ENCODE data around the gene MBNL2.
A peak's percentile ranks its signal among the peaks of the same experiment; 100 is the strongest.
"Not testable (repeated sequence)": the region's sequence is repeated elsewhere in the genome, so short reads cannot be mapped to it uniquely, and the experiment has no call there.

Gene MBNL2, protein sequence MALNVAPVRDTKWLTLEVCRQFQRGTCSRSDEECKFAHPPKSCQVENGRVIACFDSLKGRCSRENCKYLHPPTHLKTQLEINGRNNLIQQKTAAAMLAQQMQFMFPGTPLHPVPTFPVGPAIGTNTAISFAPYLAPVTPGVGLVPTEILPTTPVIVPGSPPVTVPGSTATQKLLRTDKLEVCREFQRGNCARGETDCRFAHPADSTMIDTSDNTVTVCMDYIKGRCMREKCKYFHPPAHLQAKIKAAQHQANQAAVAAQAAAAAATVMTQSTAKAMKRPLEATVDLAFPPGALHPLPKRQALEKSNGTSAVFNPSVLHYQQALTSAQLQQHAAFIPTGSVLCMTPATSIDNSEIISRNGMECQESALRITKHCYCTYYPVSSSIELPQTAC

GRCh38 chr13:97221989-97222700 lies at the start of gene MBNL2:
TSS of gene MBNL2 (plus strand) at chr13:97222333. CDS start at chr13:97276236, 53,903 bp downstream.
- peak; percentile 79 for DNase-seq (ENCODE audit: low spot score)

DNA sequence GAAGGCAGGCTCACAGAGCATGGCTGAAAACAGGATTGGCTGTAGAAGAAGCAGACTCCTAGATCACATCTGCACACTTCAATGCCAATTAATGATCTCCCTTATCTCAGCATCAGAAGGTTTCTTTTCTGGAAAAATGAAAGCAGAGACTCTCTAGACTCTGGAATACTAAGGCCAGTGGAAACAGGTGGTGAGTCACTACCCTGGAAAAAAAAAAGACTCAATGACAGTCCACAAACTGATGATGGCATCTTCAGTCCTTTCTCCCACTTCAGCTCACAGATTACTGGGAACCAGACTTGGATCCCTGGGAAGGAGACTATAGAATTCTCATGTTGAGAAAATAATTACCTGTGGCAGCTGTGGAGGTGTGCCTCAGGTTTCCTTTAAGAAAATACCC lies 47.5 kb upstream of the MBNL2 start:
- no peak for DNase-seq (ENCODE audit: low spot score)

GRCh38 chr13:97175041-97175440 lies 47.1 kb upstream of the MBNL2 start:
- DNase-seq (ENCODE audit: low spot score), result no peak

DNA sequence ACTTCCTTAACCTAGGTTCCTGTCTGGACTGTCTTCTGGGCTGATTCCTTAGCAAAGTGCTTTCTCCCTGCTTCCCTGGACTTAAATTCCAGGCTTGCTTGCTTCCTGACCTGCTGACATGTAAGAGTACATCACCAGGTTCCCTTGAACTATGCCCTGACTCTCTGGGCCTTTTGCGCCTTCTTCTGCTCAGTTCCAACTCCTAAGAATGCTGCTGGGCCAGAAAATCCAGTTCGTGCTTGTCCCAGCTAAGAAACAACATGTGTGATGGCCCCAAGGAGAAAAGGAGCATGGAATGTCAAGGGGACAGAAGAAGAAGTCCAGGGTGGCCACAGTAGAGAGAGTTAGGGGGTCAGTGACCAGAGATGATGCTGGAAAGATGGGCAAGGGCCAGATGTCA lies 42.6 kb upstream of the MBNL2 start:
- DNase-seq (ENCODE audit: low spot score), result no peak

DNA sequence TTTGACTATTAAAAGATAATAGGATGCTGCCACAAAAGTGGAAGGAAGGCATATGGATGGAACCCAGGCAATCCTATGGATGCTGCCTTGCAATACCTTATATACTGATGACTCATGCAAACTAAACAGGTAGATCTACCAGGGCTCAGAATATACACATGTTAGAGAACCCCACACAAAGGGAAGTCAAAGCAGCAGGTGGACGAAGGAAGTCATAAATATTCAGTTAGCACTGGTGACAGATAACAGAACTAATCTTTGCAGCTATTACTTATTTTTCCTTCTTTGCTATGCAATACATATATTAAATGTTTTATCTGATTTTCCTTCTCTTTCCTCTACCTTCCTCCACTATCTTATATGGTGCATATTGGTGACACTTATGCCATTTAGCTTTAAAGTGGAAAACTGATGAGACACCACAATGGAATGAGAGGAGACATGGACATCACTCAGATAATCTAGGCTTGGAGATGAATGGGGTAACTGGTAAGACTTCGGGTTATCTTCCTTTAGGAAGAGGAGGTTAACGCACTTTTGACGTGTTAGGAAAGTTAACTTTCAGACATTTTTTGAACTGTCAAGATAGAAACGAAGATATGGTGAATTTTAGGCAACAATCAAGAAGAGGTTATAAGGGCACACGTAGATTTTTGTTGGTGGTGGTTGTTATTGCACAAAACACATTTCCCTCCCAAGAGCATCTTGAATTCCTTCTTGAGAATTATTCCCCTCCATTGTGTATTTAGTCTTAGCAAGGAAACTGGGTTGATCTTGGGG lies 39.8 kb upstream of the MBNL2 start:
- no peak for DNase-seq (ENCODE audit: low spot score)

GRCh38 chr13:97185291-97185690 lies 36.8 kb upstream of the MBNL2 start:
- DNase-seq (ENCODE audit: low spot score), result no peak

DNA sequence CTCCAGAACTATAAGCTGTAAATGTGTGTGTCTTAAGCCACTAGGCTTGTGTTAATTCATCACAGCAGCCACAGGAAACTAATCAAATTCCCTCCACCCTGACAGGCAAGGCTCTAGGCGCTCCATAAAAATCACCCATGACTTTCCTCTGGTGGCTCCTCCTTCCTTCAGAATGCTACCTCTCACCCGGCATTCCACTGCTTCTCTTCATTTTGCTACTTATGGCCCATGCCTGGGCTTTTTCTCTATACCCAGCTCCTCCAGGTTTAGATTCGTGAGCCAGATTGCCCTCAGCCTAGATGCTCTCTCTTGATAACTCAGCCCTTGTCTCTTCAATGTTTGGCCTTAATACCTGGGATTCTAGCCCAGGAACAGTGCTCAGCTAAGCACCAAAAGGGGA lies 36.4 kb upstream of the MBNL2 start:
- DNase-seq (ENCODE audit: low spot score), result no peak

DNA sequence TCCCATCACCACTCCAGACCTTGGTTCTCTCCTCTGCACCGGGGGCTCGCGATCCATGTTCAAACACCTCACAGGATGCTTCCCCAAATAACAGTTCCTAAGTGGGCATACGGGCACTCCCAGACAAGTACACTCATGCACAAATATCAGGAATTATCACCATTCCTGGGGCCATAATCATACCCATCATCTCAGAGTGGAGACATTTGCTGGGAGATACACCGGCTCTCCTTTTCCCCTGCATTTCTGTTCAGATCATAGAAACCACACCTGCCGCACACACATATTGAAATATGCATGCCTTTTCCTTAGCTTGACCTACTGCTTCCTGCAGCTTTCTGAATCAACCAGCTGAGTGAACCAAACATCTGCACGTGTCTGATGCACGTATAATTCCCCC lies 33.9 kb upstream of the MBNL2 start:
- no peak for DNase-seq (ENCODE audit: low spot score)

GRCh38 chr13:97189928-97190327 lies 32.2 kb upstream of the MBNL2 start:
- DNase-seq (ENCODE audit: low spot score), result no peak

- DNase-seq (ENCODE audit: low spot score), result no peak
Measured at GRCh38 chr13:97191142-97191541, 31.0 kb upstream of the MBNL2 start.

GRCh38 chr13:97191615-97192014 lies 30.5 kb upstream of the MBNL2 start:
- DNase-seq (ENCODE audit: low spot score), result no peak

GRCh38 chr13:97192166-97192565 lies 30.0 kb upstream of the MBNL2 start:
- no peak for DNase-seq (ENCODE audit: low spot score)

DNA sequence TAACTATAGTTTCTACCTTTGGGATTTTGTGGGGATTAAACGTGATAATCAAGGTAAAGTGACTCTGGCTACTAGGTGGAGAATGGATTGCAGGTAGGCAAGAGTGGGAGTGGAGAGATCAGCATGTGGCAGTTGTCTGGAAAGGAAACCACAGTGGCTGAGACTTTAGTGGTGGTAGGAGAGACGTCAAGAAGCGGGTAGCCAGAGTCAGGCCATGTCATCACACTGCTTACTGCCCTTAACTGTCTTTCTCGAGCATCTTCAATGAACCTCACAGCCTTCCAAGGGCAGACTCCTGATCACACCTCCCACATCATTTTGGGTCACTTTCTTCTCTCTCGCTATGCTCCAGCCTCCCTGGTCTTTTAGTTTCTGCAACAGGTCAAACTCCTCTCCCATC lies 28.6 kb upstream of the MBNL2 start:
- no peak for DNase-seq (ENCODE audit: low spot score)

GRCh38 chr13:97194479-97194878 lies 27.7 kb upstream of the MBNL2 start:
- peak; percentile 87 for DNase-seq (ENCODE audit: low spot score)

DNA sequence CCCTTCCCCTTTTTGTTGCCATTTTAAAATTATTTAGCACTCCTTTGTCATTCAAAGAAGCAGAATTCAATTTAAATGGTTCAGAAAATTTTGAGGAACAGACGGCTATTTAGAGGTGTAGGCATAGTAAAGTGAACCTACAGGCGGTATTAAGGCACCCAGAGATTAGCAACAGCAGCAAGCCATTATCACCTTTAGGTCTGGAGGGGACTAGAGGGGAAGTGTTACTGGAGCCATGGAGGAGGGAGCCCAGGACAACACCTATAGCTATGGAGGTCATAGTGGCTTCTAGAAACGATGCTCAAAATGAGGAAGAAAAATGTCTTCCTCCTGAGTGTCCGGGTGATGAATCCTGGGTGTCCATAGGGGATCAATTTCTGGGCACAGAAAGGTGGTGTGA lies 25.8 kb upstream of the MBNL2 start:
- no peak for DNase-seq (ENCODE audit: low spot score)

DNA sequence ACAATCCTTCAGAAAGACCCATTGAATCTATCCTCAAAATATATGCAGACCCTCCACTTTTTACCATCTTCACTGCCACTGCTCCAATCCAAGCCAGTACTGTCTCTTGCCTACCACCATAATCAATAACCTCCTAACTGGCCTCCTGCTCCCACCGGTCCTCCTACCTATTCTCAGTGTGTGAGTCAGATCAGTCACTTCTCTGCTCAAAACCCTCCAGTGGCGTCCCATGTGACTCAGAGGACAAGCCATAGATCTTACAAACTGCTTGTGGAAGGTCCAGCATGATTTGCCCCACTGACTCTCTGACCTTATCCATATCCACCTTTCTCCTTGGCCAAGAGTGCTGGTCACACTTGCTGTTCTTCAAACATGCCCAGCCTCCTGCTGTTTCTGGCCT lies 23.4 kb upstream of the MBNL2 start:
- DNase-seq (ENCODE audit: low spot score), result no peak

GRCh38 chr13:97199451-97199850 lies 22.7 kb upstream of the MBNL2 start:
- no peak for DNase-seq (ENCODE audit: low spot score)

- DNase-seq (ENCODE audit: low spot score), result no peak
Measured at GRCh38 chr13:97200081-97200942, 21.8 kb upstream of the MBNL2 start.

DNA sequence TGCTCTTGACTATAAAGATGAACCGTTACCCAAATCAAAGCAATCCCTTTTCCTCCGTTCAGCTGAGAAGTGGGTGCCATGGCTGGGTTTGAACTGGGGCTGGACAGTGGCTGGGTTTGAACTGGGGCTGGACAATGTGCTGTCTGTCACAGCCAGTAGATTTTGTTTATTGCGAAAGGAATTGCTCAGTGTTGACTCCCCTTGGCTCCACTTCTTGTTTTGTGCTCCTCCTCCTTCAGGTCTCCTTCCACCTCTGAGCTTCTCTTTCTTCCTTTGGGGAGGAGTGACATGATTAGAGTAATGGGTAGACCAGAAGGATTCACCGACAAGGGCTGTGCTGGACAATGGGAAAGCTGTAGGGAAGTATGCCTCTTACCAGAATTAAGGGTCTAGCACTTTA lies 19.4 kb upstream of the MBNL2 start:
- no peak for DNase-seq (ENCODE audit: low spot score)

- no peak for DNase-seq (ENCODE audit: low spot score)
Measured at GRCh38 chr13:97205465-97205864, 16.7 kb upstream of the MBNL2 start.

GRCh38 chr13:97205982-97206381 lies 16.2 kb upstream of the MBNL2 start:
- peak; percentile 90 for DNase-seq (ENCODE audit: low spot score)

- DNase-seq (ENCODE audit: low spot score), result not testable (repeated sequence)
Measured at GRCh38 chr13:97207252-97207651, 14.9 kb upstream of the MBNL2 start.

Measured in COLO829 (cell line).